DMS53 treated with DMSO at 0.1 percent for 48 hours (cell line): ENCODE measurements around the gene OR5C1.
"Not testable (repeated sequence)": the region's sequence is repeated elsewhere in the genome, so short reads cannot be mapped to it uniquely, and the experiment has no call there.

Experiments
- DNase-seq: peaks from one replicate; lab custom pipeline; 2025; ENCODE audit not compliant: unreplicated experiment; lab: John Stamatoyannopoulos, UW

The OR5C1 gene

DNA sequence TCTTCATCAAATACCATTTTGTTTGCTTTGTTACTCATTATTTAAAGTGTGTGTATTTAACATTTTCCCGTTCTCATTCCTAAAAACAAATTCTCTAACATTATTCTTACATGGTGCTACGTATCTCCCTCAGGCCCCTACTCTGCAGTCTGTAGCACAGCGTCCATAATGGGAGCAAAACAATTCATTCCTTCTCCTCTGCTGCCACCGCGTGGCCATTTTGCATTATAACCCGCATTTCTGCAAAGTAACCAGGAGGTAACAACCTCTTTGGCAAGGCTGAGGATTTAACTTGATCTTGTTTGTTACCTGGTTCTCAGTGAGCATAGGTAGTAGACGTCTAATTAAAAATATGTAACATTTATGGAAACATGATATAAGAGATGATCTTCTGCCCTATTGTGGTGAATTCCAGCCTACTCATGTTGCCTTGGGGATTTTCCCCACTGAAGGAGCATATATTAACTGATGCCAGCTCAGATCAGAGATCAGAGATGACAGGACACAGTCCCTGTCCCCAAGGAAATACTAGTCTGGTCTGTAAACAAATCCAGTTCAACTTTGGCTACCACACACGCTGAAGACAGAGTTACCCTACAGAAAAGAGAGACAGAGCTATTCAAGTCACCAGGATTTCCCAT is 21.7 kb downstream of the OR5C1 start:
- DNase-seq, result peak; percentile 85

GRCh38 chr9:122812736-122813135 is 24.0 kb downstream of the OR5C1 start:
- no peak for DNase-seq

DNA sequence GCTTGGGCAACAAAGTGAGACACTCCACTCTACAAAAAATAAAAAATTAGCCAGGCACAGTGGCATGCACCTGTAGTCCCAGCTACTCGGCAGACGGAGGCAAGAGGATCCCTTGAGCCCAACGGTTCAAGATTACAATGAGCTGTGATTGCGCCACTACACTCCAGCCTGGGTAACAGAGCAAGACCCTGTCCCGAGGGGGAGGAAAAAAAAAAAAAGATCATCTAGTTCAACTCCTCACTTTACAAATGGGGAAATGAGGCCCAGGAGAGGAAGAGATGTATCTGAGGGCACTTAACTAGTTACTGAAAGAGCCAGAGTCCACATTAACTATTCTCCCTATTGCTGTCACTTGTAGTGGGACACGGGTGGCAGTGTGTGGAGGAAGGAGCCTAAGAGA is 25.8 kb downstream of the OR5C1 start:
- no peak for DNase-seq

GRCh38 chr9:122815544-122815943 is 26.8 kb downstream of the OR5C1 start:
- no peak for DNase-seq

DNA sequence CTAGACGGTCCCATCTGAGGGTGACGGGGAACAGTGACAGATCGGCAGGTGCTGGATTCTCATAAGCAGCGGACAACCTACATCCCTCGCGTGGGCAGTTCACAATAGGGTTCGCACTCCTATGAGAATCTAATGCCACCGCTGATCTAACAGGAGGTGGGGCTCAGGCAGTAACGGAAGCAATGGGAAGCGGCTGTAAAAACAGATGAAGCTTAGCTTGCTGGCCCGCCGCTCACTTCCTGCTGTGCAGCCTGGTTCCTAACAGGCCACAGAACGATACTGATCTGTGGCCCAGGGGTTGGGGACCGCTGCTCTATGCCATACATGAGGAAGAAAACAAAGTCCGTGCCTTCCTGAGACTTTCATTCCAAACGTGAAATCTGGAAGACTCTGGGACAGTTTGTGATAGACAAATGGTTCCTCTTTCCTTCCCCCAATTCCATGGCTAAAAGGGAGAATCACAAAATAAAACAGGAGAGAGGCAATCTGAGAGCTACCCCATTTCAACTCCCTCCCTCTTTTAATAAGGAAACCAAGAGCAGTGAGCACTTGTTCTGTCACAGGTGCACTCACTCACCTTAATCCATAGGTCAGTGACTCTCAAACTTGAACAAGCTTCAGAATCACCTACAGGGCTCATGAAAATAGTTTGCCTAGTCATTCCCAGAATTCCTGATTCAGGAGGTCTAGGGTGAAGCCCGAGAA is 27.6 kb downstream of the OR5C1 start:
- DNase-seq, result no peak

- DNase-seq, result peak; percentile 12
Measured at GRCh38 chr9:122819326-122819725, 30.6 kb downstream of the OR5C1 start.

GRCh38 chr9:122819791-122820489 is 31.2 kb downstream of the OR5C1 start:
- DNase-seq, result peak; percentile 50

- DNase-seq, result no peak
Measured at GRCh38 chr9:122820490-122820845, 31.7 kb downstream of the OR5C1 start.

- DNase-seq, result no peak
Measured at GRCh38 chr9:122821278-122821943, 32.7 kb downstream of the OR5C1 start.

GRCh38 chr9:122822056-122822455 is 33.3 kb downstream of the OR5C1 start:
- DNase-seq, result no peak

GRCh38 chr9:122822938-122823337 is 34.2 kb downstream of the OR5C1 start:
- DNase-seq, result no peak

GRCh38 chr9:122827761-122828093 is 39.0 kb downstream of the OR5C1 start:
- DNase-seq, result no peak

DNA sequence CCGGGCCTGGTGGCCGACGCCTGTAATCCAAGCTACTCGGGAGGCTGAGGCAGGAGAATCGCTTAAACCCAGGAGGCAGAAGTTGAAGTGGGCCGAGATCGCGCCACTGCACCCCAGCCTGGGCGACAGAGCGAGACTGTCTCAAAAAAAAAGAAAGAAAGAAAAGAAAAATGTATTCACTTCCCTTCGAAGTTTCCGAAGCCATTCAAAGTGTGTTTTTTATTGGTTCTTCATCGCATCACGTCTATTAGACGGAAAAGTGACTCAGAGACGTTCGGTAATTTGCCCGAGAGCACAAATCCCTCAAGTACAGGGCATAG is 40.2 kb downstream of the OR5C1 start:
- not testable (repeated sequence) for DNase-seq

GRCh38 chr9:122832194-122832593 is 43.5 kb downstream of the OR5C1 start:
- no peak for DNase-seq

- no peak for DNase-seq
Measured at GRCh38 chr9:122835313-122835731, 46.6 kb downstream of the OR5C1 start.

DNA sequence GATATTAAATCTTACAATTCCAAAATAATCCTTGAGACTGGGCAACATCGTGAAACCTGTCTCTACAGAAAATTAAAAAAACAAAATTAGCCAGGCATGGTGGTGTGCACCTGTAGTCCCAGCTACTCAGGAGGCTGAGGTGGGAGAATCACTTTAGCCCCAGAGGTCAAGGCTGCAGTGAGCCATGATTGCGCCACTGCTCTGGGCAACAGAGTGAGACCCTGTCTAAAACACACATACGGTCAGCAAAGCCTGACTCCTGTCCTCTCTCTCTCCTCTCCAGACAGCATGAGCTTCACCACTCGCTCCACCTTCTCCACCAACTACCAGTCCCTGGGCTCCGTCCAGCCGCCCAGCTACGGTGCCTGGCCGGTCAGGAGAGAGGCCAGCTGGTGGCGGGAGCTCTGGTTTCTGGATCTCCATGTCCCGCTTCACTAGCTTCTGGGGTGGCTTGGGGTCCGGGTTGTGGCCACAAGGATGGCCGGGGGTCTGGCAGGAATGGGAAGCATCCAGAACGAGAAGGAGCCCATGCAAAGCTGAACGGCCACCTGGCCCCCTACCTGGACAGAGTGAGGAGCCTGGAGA is 48.6 kb downstream of the OR5C1 start:
- DNase-seq, result no peak

DNA sequence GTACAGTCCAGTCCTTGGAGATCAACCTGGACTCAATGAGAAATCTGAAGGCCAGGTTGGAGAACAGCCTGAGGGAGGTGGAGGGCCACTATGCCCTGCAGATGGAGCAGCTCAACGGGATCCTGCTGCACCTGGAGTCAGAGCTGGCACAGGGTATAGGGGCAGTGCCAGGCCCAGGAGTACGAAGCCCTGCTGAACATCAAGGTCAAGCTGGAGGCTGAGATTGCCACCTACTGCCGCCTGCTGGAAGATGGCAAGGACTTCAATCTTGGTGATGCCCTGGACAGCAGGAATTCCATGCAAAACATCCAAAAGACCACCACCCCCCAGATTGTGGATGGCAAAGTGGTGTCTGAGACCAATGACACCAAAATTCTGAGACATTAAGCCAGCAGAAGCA is 49.7 kb downstream of the OR5C1 start:
- DNase-seq, result not testable (repeated sequence)
